Sigmoid colon (tissue), 4 donors: Measurements from ENCODE around the gene TNPO2.

Experiments used
- EP300 ChIP-seq, 4 donors: sonication (generic); formaldehyde crosslinking; IDR thresholded peaks; one replicate each; pipeline ENCODE4 v1.6.1; 2017; ENCODE audit warnings: antibody characterized with exemption in 4 of 4
- TF ChIP-seq, protein P1 (sequence below), 4 experiments: fragments of 450-650 bp in 3 of 4; fragments of 200-600 bp in 1 of 4; IDR thresholded peaks; one replicate each; pipeline ENCODE4 v1.5.1; 2016 to 2019; ENCODE audit warnings: antibody characterized with exemption in 4 of 4, mild to moderate bottlenecking in 3 of 4, moderate library complexity in 2 of 4

DNA sequence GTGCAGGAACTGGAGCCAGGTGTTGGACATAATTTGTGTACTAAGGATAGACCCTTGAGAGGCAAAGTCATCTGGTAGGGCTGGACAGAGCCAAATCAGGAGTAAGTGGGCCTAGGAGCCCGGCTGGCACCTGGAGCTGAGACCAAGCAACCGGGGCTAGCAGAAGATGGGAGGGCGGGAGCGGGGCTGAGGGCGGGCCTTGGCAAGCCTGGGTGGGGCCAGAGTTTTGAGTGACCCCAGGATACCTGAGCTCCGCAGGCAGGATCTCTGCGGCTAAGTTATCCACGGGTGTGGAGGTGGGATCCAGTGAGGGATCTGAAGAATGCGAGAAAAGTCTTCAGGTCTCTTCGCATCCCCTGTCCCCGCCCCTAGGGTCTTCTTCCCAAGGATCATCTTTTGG is 43.4 kb upstream of the TNPO2 start:
- TF ChIP-seq, protein P1, sequence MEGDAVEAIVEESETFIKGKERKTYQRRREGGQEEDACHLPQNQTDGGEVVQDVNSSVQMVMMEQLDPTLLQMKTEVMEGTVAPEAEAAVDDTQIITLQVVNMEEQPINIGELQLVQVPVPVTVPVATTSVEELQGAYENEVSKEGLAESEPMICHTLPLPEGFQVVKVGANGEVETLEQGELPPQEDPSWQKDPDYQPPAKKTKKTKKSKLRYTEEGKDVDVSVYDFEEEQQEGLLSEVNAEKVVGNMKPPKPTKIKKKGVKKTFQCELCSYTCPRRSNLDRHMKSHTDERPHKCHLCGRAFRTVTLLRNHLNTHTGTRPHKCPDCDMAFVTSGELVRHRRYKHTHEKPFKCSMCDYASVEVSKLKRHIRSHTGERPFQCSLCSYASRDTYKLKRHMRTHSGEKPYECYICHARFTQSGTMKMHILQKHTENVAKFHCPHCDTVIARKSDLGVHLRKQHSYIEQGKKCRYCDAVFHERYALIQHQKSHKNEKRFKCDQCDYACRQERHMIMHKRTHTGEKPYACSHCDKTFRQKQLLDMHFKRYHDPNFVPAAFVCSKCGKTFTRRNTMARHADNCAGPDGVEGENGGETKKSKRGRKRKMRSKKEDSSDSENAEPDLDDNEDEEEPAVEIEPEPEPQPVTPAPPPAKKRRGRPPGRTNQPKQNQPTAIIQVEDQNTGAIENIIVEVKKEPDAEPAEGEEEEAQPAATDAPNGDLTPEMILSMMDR (IDR thresholded peaks at IDR 0.05) = no peak
- no peak for TF ChIP-seq EP300 (IDR thresholded peaks at IDR 0.05)
